Naive thymus-derived CD8-positive, alpha-beta T cell (primary cell): ENCODE results near the gene CYSLTR2. TPM values are rescaled to one million over a fixed set of nuclear protein-coding genes. Genes with fewer than 3 reads are reported as not detected.
"Not testable (repeated sequence)": the region's sequence is repeated elsewhere in the genome, so short reads cannot be mapped to it uniquely, and the experiment has no call there.

ENCODE experiments used
- ATAC-seq, 2 donors: fragments of 150-1000 bp; cut with Tn5 transposase in 1 of 2; sonication (Bioruptor Pico), chemical (Tn5 transposase) in 1 of 2; 1 replicate in 1 of 2; 2 replicates in 1 of 2; pipeline ENCODE4 v1.10.0; 2021; ENCODE audit warnings: mild to moderate bottlenecking in 2 of 2, moderate library complexity in 2 of 2
- POLR2A ChIA-PET: fragments of 350-600 bp; sonication (Branson Sonifier 250); formaldehyde crosslinking; loops from one replicate; lab custom pipeline; 2021; ENCODE audit warnings: antibody characterized with exemption; lab: Charles Lee
- DNase-seq, 10 donors: peaks; one replicate each; pipeline versions ENCODE4 v3.0.0 to v3.0.0-alpha.2; 2020 to 2022
- H3K27ac Mint-ChIP-seq, 10 donors: one replicate each; pipeline ENCODE4 v1.8.0; 2020 to 2022; ENCODE audit warnings: mild to moderate bottlenecking in 10 of 10, mixed read lengths in 10 of 10, moderate library complexity in 4 of 10, inconsistent platforms in 1 of 10
- H3K27me3 Mint-ChIP-seq, 5 donors: one replicate each; pipeline ENCODE4 v1.8.0; 2021 to 2022; ENCODE audit warnings: mixed read lengths in 5 of 5
- H3K36me3 Mint-ChIP-seq, 3 donors: one replicate each; pipeline ENCODE4 v1.8.0; 2020 to 2022; ENCODE audit warnings: mixed read lengths in 3 of 3, mild to moderate bottlenecking in 2 of 3, inconsistent platforms in 1 of 3
- H3K4me1 Mint-ChIP-seq, 4 donors: one replicate each; pipeline ENCODE4 v1.8.0; 2021 to 2022; ENCODE audit warnings: mixed read lengths in 4 of 4
- H3K4me3 Mint-ChIP-seq, 10 donors: one replicate each; pipeline ENCODE4 v1.8.0; 2020 to 2022; ENCODE audit warnings: mild to moderate bottlenecking in 10 of 10, mixed read lengths in 10 of 10, moderate library complexity in 6 of 10, inconsistent platforms in 1 of 10
- H3K9me3 Mint-ChIP-seq, 9 donors: one replicate each; pipeline ENCODE4 v1.8.0; 2020 to 2022; ENCODE audit warnings: mixed read lengths in 9 of 9, mild to moderate bottlenecking in 3 of 9, inconsistent platforms in 1 of 9, moderate library complexity in 1 of 9
- polyA plus RNA-seq, 3 donors: library from polyadenylated mRNA; unstranded; fragments of 300-500 nt; fragmentation: Illumina TruSeq; gene quantifications; one replicate each; pipeline ENCODE4 v1.2.3, GENCODE V29; 2021
- total RNA-seq, 8 experiments: library from RNA in 2 of 8; stranded (reverse) in 2 of 8; gene quantifications; one replicate each; pipeline ENCODE4 v1.2.3 and lab custom pipeline; 2021 to 2026

The CYSLTR2 gene
- total and polyA plus RNA-seq, 5 experiments from 2014 or later = 0.37 to 2.1 (median 0.81) TPM

DNA sequence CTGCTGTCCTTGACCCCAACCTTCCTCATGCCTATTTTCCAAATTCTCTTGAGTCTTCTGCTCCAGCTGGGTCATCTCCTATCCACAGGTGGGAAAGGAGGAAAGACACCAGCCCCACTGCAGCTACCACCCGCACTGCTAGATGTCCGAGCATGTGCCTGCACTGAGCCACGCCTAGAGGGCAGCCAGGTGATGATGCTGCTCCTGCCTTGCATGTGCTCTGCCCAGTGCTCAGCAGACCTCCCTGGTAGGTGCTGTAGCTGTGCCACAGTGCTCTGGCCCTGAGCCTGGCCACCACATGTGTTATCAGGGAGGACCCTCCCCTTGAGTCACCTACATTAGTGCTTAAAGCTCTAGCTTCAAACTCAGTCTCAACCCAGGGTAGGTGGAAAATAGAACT, 6.9 kb upstream of the CYSLTR2 start:
- Mint-ChIP-seq H3K36me3 (no peaks in the 10 kb centered on the region), H3K27ac (peak overlapping the region in 1 of 10 donors; percentile 50), H3K9me3 (no peaks in the 10 kb centered on the region), H3K4me3 (no peak overlapping the region), H3K27me3 (peaks cover 0 to 3% (median 0%) of the 10 kb centered on the region in 5 donors), H3K4me1 (peaks cover 0 to 5% (median 2%) of the 10 kb centered on the region in 4 donors)
- POLR2A ChIA-PET = no interaction called here
- ATAC-seq (no peak), DNase-seq (no peak)

DNA sequence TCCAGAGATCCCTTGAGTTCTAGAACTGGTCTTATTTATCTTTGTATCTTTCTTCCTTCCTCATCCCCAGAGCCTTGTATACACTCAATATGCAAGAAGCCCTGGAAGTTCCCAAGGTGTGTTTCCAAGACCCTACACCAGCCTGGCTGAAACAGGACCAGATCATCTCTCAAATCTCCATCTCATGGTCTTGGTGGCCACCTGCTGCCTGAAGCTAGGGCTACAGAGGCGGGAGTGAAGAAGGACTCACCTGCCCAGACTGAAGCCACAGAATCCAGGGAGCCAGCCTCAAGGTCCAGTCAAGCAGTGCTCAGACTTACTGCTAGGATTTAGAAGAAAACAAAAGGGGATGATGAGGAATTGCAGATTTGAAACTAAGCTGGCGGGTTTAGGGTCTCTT, 6.1 kb upstream of the CYSLTR2 start:
- H3K36me3 Mint-ChIP-seq = no peaks in the 10 kb centered on the region
- POLR2A ChIA-PET = no interaction called here
- no peak for DNase-seq

DNA sequence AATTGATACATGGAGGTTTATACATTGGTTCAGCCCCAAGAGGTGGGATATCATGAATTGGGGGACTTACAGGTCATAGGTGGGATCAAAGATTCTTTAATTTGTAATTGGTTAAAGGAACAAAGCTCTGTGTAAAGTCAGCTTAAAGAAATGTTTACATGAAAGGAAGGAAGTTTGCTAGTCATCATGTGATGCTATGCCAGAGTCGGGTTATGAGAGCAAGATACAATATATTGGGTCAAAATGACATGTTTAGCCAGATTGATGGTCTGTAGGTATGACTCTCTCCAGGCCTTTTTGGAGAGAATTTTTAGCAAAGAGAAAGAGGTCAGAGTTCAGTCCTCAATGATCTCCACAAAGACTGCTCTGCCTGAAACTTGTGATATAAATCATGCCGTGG, 5.3 kb upstream of the CYSLTR2 start:
- no peaks in the 10 kb centered on the region for H3K9me3 Mint-ChIP-seq

More for the DNA sequence above, 6.1 kb upstream of the CYSLTR2 start:
- H3K4me3 Mint-ChIP-seq = no peak overlapping the region
- peaks cover 0 to 3% (median 0%) of the 10 kb centered on the region in 5 donors for H3K27me3 Mint-ChIP-seq
- no peak overlapping the region for H3K27ac Mint-ChIP-seq
- ATAC-seq = no peak
- peaks cover 3 to 12% (median 4%) of the 10 kb centered on the region in 4 donors for H3K4me1 Mint-ChIP-seq
- H3K9me3 Mint-ChIP-seq = no peaks in the 10 kb centered on the region

DNA sequence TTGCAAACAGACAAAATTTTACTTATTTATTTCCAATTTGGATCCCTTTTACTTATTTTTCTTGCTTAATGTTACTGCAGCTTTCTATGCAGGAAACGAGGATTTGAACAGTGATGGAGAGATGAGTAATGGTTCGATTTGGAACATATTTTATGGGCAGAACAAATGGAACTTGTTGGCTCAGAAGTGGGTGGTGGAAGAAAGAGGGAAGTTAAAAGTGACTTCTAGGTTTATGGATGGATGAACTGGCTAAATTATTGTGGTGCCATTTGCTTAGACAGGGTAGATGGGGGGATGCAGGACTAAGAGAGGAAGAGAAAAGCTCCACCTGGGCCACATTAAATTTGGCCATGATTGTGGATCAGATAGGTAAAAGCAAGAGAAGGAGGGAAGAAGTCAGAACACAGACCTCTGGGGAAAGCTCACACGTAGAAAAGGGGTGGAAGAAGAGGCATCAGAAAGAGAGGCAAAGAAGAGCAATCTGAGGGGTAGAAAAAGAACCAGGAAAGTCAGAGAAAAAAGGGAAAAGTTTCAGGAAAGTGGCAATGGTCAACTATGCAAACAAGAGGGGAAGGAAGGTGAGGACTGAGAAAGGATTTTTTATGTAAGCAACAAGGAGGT, 768 bp upstream of the CYSLTR2 start:
- ATAC-seq (peak in 1 of 2 donors; percentile 7), DNase-seq (no peak)
- peak overlapping the region; percentile 79 to 89 (median 86) for H3K4me3 Mint-ChIP-seq
- peaks cover 0 to 2% (median 0%) of the 10 kb centered on the region in 9 donors for H3K9me3 Mint-ChIP-seq
- POLR2A ChIA-PET = interaction anchor here (1.5 kb wide), 1 partner anchor 791 kb away, joined by 5 read pairs; the partner anchor contains the start of genes CAB39L and SETDB2
- H3K27ac Mint-ChIP-seq = peak overlapping the region; percentile 89 to 99 (median 94)
- H3K27me3 Mint-ChIP-seq = peaks cover 0 to 3% (median 0%) of the 10 kb centered on the region in 5 donors
- peaks cover 0 to 3% (median 0%) of the 10 kb centered on the region in 3 donors for H3K36me3 Mint-ChIP-seq
- H3K4me1 Mint-ChIP-seq = peaks cover 21 to 56% (median 31%) of the 10 kb centered on the region in 4 donors

More for the DNA sequence above, 5.3 kb upstream of the CYSLTR2 start:
- no peak for ATAC-seq
- no peaks in the 10 kb centered on the region for H3K36me3 Mint-ChIP-seq
- H3K27me3 Mint-ChIP-seq = peaks cover 0 to 3% (median 0%) of the 10 kb centered on the region in 5 donors
- DNase-seq = no peak
- no peak overlapping the region for H3K27ac Mint-ChIP-seq
- H3K4me1 Mint-ChIP-seq = peaks cover 11 to 20% (median 12%) of the 10 kb centered on the region in 4 donors
- H3K4me3 Mint-ChIP-seq = no peak overlapping the region
- POLR2A ChIA-PET = no interaction called here

DNA sequence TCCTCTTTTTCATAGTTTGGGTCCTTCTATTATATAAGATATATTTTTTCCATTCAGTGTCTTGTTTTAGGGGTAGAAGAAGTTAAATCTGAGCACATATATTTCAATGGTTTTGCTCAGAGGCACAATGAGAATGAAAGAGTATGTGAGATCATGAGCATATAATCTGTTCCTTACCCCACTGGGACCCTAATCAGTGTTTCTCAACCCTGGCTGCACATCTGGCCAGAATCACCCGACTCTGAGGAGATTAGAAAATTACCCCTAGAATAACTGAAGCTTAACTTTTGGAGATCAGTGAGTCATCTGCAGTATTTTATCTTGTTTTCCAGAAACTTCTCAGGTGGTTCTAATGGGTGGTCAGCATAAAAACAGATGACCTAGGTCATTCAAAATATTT, 782 bp downstream of the CYSLTR2 start:
- POLR2A ChIA-PET = interaction anchor here (0.7 kb wide), 1 partner anchor 1138 kb away, joined by 5 read pairs; the partner anchor contains the start of gene KPNA3
- no peak for DNase-seq
- peak overlapping the region in 9 of 10 donors; percentile 69 to 99 (median 93) for H3K27ac Mint-ChIP-seq
- peaks cover 0 to 3% (median 0%) of the 10 kb centered on the region in 5 donors for H3K27me3 Mint-ChIP-seq
- H3K4me3 Mint-ChIP-seq = peak overlapping the region; percentile 6 to 89 (median 86)
- H3K4me1 Mint-ChIP-seq = peaks cover 22 to 63% (median 38%) of the 10 kb centered on the region in 4 donors
- peaks cover 0 to 3% (median 0%) of the 10 kb centered on the region in 3 donors for H3K36me3 Mint-ChIP-seq
- ATAC-seq = no peak
- peaks cover 0 to 2% (median 0%) of the 10 kb centered on the region in 9 donors for H3K9me3 Mint-ChIP-seq

- ATAC-seq = no peak
- POLR2A ChIA-PET = no interaction called here
- no peak for DNase-seq
- Mint-ChIP-seq H3K27me3 (peaks cover 0 to under 1% (median 0%) of the 10 kb centered on the region in 5 donors), H3K4me1 (peaks cover 24 to 71% (median 45%) of the 10 kb centered on the region in 4 donors), H3K36me3 (peaks cover 0 to 3% (median 0%) of the 10 kb centered on the region in 3 donors), H3K4me3 (peak overlapping the region in 6 of 10 donors; percentile 15 to 88 (median 86)), H3K9me3 (peaks cover 0 to 2% (median 0%) of the 10 kb centered on the region in 9 donors), H3K27ac (peak overlapping the region in 8 of 10 donors; percentile 5 to 96 (median 86))
Observed at GRCh38 chr13:48655291-48655690, 1.6 kb downstream of the CYSLTR2 start.

DNA sequence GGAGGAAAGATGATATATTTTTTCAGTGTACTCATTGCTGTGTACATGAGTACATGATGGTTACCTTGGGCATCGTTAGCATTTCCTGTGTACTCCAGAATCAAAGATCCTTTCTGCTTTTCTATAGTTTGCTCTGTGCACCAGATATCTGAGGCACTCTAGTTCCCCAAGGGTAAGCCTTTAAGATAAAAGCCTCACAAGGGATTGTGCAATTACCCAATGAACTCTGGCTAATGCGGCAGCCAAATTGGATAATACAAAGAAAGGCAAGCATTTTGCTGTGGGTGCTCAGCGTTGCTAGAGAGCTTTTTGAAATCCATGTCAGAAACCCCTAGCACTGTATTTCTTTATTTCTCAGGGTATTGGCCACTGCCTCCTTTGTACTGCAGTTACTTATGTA, 2.9 kb downstream of the CYSLTR2 start:
- ATAC-seq (no peak), DNase-seq (no peak)
- POLR2A ChIA-PET = no interaction called here
- Mint-ChIP-seq H3K4me1 (peaks cover 24 to 79% (median 47%) of the 10 kb centered on the region in 4 donors), H3K9me3 (peaks cover 0 to 2% (median 0%) of the 10 kb centered on the region in 9 donors), H3K4me3 (no peak overlapping the region), H3K36me3 (peaks cover 0 to 3% (median 0%) of the 10 kb centered on the region in 3 donors), H3K27me3 (no peaks in the 10 kb centered on the region), H3K27ac (peak overlapping the region in 4 of 10 donors; percentile 44 to 67 (median 47))

- Mint-ChIP-seq H3K27me3 (no peaks in the 10 kb centered on the region), H3K9me3 (peaks cover 3 to 32% (median 23%) of the 10 kb centered on the region in 9 donors), H3K4me3 (no peak overlapping the region), H3K27ac (peak overlapping the region in 2 of 10 donors; percentile 25 to 54), H3K36me3 (peaks cover 0 to 24% (median 23%) of the 10 kb centered on the region in 3 donors), H3K4me1 (peaks cover 14 to 61% (median 23%) of the 10 kb centered on the region in 4 donors)
- POLR2A ChIA-PET = no interaction called here
- ATAC-seq = no peak
- DNase-seq = no peak
Observed at GRCh38 chr13:48660361-48661076, 6.8 kb downstream of the CYSLTR2 start.

DNA sequence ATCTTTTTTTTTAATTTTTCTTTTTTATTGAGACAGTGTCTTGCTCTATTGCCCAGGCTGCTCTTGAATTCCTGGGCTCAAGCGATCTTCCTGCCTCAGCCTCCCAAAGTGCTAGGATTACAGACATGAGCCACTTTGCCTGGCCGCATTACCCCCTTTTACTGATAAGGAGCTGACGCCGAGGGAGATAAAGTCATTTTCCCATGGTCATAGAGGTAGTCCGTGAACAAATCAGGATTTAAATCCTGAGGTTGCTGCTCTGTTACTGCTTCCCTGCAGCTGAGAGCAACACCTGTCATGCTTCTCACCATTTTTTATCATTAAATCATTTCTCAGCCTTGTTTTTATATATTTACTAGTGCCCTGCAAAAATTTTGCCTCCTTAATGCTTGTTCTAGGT, 7.4 kb downstream of the CYSLTR2 start:
- Mint-ChIP-seq H3K27me3 (no peaks in the 10 kb centered on the region), H3K27ac (no peak overlapping the region), H3K36me3 (peaks cover 0 to 29% (median 29%) of the 10 kb centered on the region in 3 donors), H3K4me3 (no peak overlapping the region), H3K4me1 (peaks cover 13 to 56% (median 21%) of the 10 kb centered on the region in 4 donors), H3K9me3 (peaks cover 7 to 38% (median 29%) of the 10 kb centered on the region in 9 donors)
- ATAC-seq = no peak
- no peak for DNase-seq
- POLR2A ChIA-PET = no interaction called here

DNA sequence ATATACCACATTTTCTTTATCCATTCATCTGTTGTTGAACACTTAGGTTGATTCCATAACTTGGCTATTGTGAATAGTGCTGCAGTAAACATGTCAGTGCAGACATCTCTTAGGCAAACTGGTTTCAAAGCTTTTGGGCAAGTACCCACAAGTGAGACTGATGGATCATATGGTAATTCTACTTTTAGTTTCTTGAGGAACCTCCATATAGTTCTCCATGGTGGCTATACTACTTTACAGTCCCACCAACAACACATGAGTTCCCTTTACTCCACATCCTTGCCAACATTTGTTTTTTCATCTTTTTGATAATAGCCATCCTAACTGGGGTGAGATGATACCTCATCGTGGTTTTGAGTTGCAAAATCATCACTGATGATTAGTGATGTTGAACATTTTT, 8.5 kb downstream of the CYSLTR2 start:
- DNase-seq = no peak
- no peak overlapping the region for H3K4me3 Mint-ChIP-seq
- POLR2A ChIA-PET = no interaction called here
- H3K4me1 Mint-ChIP-seq = peaks cover 11 to 49% (median 19%) of the 10 kb centered on the region in 4 donors
- no peak for ATAC-seq
- H3K27me3 Mint-ChIP-seq = no peaks in the 10 kb centered on the region
- H3K27ac Mint-ChIP-seq = no peak overlapping the region
- peaks cover 0 to 40% (median 35%) of the 10 kb centered on the region in 3 donors for H3K36me3 Mint-ChIP-seq
- H3K9me3 Mint-ChIP-seq = peaks cover 14 to 49% (median 40%) of the 10 kb centered on the region in 9 donors

- POLR2A ChIA-PET = no interaction called here
- no peak for DNase-seq
- H3K4me3 Mint-ChIP-seq = no peak overlapping the region
- peaks cover 16 to 93% (median 60%) of the 10 kb centered on the region in 9 donors for H3K9me3 Mint-ChIP-seq
- H3K27me3 Mint-ChIP-seq = no peaks in the 10 kb centered on the region
- ATAC-seq = no peak
- H3K36me3 Mint-ChIP-seq = peaks cover 6 to 72% (median 63%) of the 10 kb centered on the region in 3 donors
- peaks cover 0 to 21% (median 5%) of the 10 kb centered on the region in 4 donors for H3K4me1 Mint-ChIP-seq
- H3K27ac Mint-ChIP-seq = no peak overlapping the region
Observed at GRCh38 chr13:48667136-48667535, 13.4 kb downstream of the CYSLTR2 start.

DNA sequence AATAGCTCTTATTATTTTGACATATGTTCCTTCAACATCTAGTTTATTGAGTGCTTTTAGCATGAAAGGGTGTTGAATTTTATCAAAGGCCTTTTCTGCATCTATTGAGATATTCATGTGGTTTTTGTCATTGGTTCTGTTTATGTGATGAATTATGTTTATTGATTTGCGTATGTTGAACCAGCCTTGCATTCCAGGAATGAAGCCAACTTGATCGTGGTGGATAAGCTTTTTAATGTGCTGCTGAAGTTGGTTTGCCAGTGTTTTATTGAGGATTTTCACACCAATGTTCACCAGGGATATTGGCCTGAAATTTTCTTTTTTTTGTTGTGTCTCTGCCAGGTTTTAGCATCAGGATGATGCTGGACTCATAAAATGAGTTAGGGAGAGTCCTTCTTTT, 17.7 kb downstream of the CYSLTR2 start:
- ATAC-seq, DNase-seq, POLR2A ChIA-PET, H3K27me3 Mint-ChIP-seq, H3K4me3 Mint-ChIP-seq, H3K27ac Mint-ChIP-seq: not testable (repeated sequence)
- H3K36me3 Mint-ChIP-seq = peaks cover 10 to 53% (median 50%) of the 10 kb centered on the region in 3 donors
- H3K4me1 Mint-ChIP-seq = peaks cover 3 to 12% (median 8%) of the 10 kb centered on the region in 4 donors
- peaks cover 8 to 73% (median 31%) of the 10 kb centered on the region in 9 donors for H3K9me3 Mint-ChIP-seq
